VCaP (cell line): ENCODE results near the gene TMEM168.
A peak's percentile ranks its signal among the peaks of the same experiment; 100 is the strongest.

ENCODE experiments used
- H3K27ac ChIP-seq: fragments of 450-650 bp; 2 replicates; pipeline ENCODE4 v1.5.1; 2017
- CTCF ChIP-seq: fragments of 450-650 bp; conservative IDR thresholded peaks from 2 replicates; pipeline ENCODE4 v1.5.1; 2017; ENCODE audit warnings: mild to moderate bottlenecking, moderate library complexity

The TMEM168 gene

GRCh38 chr7:112790586-112791003 lies 402 bp upstream of the TMEM168 start:
- no peak for TF ChIP-seq CTCF
- peak overlapping the region; percentile 95 for H3K27ac ChIP-seq

DNA sequence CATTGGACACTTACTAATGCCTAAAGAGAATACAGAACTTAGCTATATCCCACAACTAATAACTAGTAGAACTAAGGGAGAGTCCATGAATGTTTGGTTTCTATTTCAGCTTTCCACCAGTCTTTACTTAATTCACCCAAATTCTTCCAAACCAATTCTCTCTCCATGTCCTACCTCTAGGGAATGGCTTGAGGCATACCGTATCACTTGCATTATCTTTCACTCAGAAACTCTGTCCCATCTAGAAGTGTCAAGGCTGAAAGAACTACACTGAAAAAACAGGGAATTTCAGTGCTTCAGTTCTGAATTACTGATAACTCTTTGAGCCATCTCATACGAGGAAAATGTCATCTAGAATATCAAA lies 758 bp downstream of the TMEM168 start:
- TF ChIP-seq CTCF = no peak
- H3K27ac ChIP-seq = peak overlapping the region; percentile 95

DNA sequence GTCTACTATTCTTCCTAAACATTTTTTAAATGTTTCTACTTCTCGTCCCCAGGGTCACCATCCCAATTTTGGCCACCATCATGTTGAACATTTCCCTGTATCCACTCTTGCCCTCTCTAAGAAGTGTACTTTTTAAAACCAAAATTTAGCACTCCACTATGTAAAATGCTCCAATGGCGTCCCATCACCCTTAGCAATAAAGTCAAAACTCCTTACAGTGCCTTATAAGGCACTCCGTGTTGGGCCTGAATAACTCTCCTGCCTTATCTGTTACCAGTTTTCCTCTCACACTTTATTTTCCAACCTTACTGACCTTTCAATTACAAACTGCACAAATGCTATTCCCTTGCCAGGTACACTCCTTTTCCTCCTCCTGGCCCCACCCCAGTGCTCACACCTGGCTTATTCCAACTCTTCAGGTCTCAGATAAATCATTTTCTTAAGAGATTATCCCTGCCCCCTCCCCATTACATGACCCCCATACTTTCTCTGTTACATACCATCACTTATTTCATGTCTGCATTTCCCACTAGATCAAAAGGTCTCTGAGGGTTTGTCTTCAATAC lies 1.3 kb downstream of the TMEM168 start:
- no peak for TF ChIP-seq CTCF
- peak overlapping the region; percentile 95 for H3K27ac ChIP-seq

GRCh38 chr7:112784603-112785002 lies 5.6 kb downstream of the TMEM168 start:
- no peak for TF ChIP-seq CTCF
- H3K27ac ChIP-seq = no peak overlapping the region

- H3K27ac ChIP-seq = no peak overlapping the region
- no peak for TF ChIP-seq CTCF
These were observed 7.7 kb downstream of the TMEM168 start for GRCh38 chr7:112782498-112782897.

- H3K27ac ChIP-seq = no peak overlapping the region
- no peak for TF ChIP-seq CTCF
These were observed 8.6 kb downstream of the TMEM168 start for GRCh38 chr7:112781558-112781957.

DNA sequence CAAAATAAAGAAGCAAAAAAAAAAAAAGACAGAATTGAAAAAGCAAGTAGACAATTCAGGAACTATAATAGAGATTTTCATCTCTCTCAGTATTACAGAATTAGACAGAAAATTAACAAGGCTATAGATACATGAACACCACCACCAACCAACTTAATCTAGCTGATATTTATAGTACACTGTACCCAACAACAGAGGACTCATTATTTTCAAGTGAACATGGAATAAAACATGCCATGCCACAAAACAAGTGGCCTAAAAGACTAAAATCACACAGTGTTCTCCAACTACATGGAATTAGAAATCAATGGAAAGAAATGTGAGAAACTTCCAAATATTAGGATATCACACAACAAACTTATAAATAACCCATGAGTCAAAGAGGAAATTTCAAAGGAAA lies 9.1 kb downstream of the TMEM168 start:
- no peak for TF ChIP-seq CTCF

More for the DNA sequence above, 9.1 kb downstream of the TMEM168 start:
- H3K27ac ChIP-seq = no peak overlapping the region
